Ovary (tissue), 9 donors: Measurements from ENCODE around the gene ELP4. TPM values are rescaled to one million over a fixed set of nuclear protein-coding genes. Genes with fewer than 3 reads are reported as not detected.

Source experiments
- DNase-seq, 5 donors: peaks; one replicate each; pipeline ENCODE4 v3.0.0-alpha.2; 2019 to 2020
- H3K27ac ChIP-seq, 2 donors: fragments of 200-600 bp; one replicate each; pipeline versions ENCODE4 v1.5.1 to v1.8.0; 2019 to 2022
- H3K27me3 ChIP-seq: fragments of 200-600 bp; one replicate; pipeline ENCODE4 v1.8.0; 2022
- H3K36me3 ChIP-seq: fragments of 200-600 bp; sonication (generic); one replicate; pipeline ENCODE4 v1.5.1; 2019
- H3K4me1 ChIP-seq: one replicate; pipeline ENCODE4 v1.8.1; 2013; ENCODE audit warnings: mild to moderate bottlenecking, moderate library complexity; ENCODE audit not compliant: insufficient read depth
- H3K4me3 ChIP-seq: fragments of 200-600 bp; sonication (generic); one replicate; pipeline ENCODE4 v1.5.1; 2017
- H3K9me3 ChIP-seq, 2 donors: fragments of 200-600 bp in 1 of 2; sonication (generic) in 1 of 2; one replicate each; pipeline versions ENCODE4 v1.5.1 to v1.8.1; 2013 to 2019; ENCODE audit warnings: mild to moderate bottlenecking in 1 of 2, moderate library complexity in 1 of 2
- CTCF ChIP-seq, 3 donors: fragments of 450-650 bp in 2 of 3; fragments of 200-600 bp in 1 of 3; IDR thresholded peaks; one replicate each; pipeline versions ENCODE4 v1.5.1 to v1.8.0; 2016 to 2022; ENCODE audit warnings: antibody characterized with exemption in 3 of 3, mild to moderate bottlenecking in 1 of 3
- EP300 ChIP-seq: sonication (generic); formaldehyde crosslinking; IDR thresholded peaks from one replicate; pipeline ENCODE4 v1.6.1; 2017; ENCODE audit warnings: antibody characterized with exemption
- POLR2A ChIP-seq: fragments of 450-650 bp; IDR thresholded peaks from one replicate; pipeline ENCODE4 v1.6.1; 2017; ENCODE audit warnings: antibody characterized with exemption, mild to moderate bottlenecking, moderate library complexity
- WGBS, 3 donors: extraction: QIAGEN DNeasy Blood & Tissue Kit in 1 of 3; methylation state at CpG; one replicate each; pipeline versions ENCODE4 v1.1.5 to v1.1.7; 2013 to 2017; 5-methylcytosine and 5-hydroxymethylcytosine counted together
- intact Hi-C, 4 donors: fragments of 100-400 bp; cut with DNase I; formaldehyde crosslinking; loops; one replicate each; pipeline versions ENCODE4 v1.11.0 to v1.15.1; 2022 to 2023
- polyA plus RNA-seq, 2 donors: library from polyadenylated mRNA; stranded (reverse); fragments of 200-250 nt in 1 of 2; fragments of 350-450 nt in 1 of 2; fragmentation: Illumina TruSeq in 1 of 2; extraction: RNeasy Lipid Tissue Mini Kit (QIAGEN cat#74804) in 1 of 2; gene quantifications; one replicate each; pipeline ENCODE4 v1.2.3, GENCODE V29; 2013 to 2014
- total RNA-seq, 7 donors: library from RNA; depleted of rRNA in 2 of 7; stranded (reverse); fragments of >200 nt in 2 of 7; fragmentation: NEBNext Ultra II Directional in 3 of 7; extraction: Animal tissue kit (Norgen Biotek cat#: 25700) in 3 of 7; gene quantifications; one replicate each; pipeline versions ENCODE4 v1.1.0 to v1.2.4, GENCODE V29; 2016 to 2023
- donor health status: DM: no; HTN: no; CAD: no; lungs with moderate emphysema.
- donor health status: DM: no; HTN: no; CAD: no.
- donor health status: Bipolar disorder and iron deficiency.
- donor health status: DM: yes; HTN: yes; CAD: no.
- donor health status: DM: no; HTN: no; CAD: no.
- donor health status: DM: yes; HTN: yes; CAD: no.

ELP4 gene
- total and polyA plus RNA-seq, 9 donors = 9.7 to 25.8 (median 13.8) TPM

GRCh38 chr11:31800398-31801265 lies 291.1 kb downstream of the ELP4 start:
- no peak for DNase-seq

GRCh38 chr11:31801298-31801702 lies 291.7 kb downstream of the ELP4 start:
- Histone ChIP-seq H3K4me1 (no peaks in the 10 kb centered on the region), H3K9me3 (no peaks in the 10 kb centered on the region), H3K27ac (no peak overlapping the region), H3K36me3 (no peaks in the 10 kb centered on the region), H3K4me3 (no peak overlapping the region), H3K27me3 (peaks cover 6% of the 10 kb centered on the region)
- intact Hi-C loops = no loop called here
- 14 to 15% (median 14%) methylated on average over 9 of the region's 9 CpGs for WGBS, 3 donors
- no peak for DNase-seq
- TF ChIP-seq CTCF (IDR thresholded peaks at IDR 0.05) (no peak), POLR2A (no peak), EP300 (no peak)

More at GRCh38 chr11:31800398-31801265, 291.1 kb downstream of the ELP4 start:
- intact Hi-C loops = no loop called here
- H3K4me1 ChIP-seq = no peaks in the 10 kb centered on the region
- 8 to 12% (median 9%) methylated on average over 23 of the region's 23 CpGs for WGBS, 3 donors
- H3K27me3 ChIP-seq = peaks cover 6% of the 10 kb centered on the region
- no peaks in the 10 kb centered on the region for H3K36me3 ChIP-seq
- no peaks in the 10 kb centered on the region for H3K9me3 ChIP-seq
- TF ChIP-seq POLR2A (no peak), EP300 (no peak), CTCF (IDR thresholded peaks at IDR 0.05) (no peak)
- H3K4me3 ChIP-seq = no peak overlapping the region
- H3K27ac ChIP-seq = no peak overlapping the region

- no peak overlapping the region for H3K4me3 ChIP-seq
- H3K27me3 ChIP-seq = peaks cover 6% of the 10 kb centered on the region
- intact Hi-C loops = no loop called here
- no peak overlapping the region for H3K27ac ChIP-seq
- H3K9me3 ChIP-seq = no peaks in the 10 kb centered on the region
- DNase-seq = no peak
- H3K4me1 ChIP-seq = no peaks in the 10 kb centered on the region
- WGBS, 3 donors = 12 to 13% (median 13%) methylated on average over 6 of the region's 6 CpGs
- no peak for TF ChIP-seq CTCF (IDR thresholded peaks at IDR 0.05)
- TF ChIP-seq EP300 = no peak
- TF ChIP-seq POLR2A = no peak
- no peaks in the 10 kb centered on the region for H3K36me3 ChIP-seq
These were observed 292.5 kb downstream of the ELP4 start for GRCh38 chr11:31802000-31802551.

GRCh38 chr11:31802609-31802989 lies 293.0 kb downstream of the ELP4 start:
- no peaks in the 10 kb centered on the region for H3K36me3 ChIP-seq
- no peak overlapping the region for H3K4me3 ChIP-seq
- intact Hi-C loops = no loop called here
- 5 to 8% (median 5%) methylated on average over 20 of the region's 20 CpGs for WGBS, 3 donors
- no peaks in the 10 kb centered on the region for H3K9me3 ChIP-seq
- H3K27ac ChIP-seq = no peak overlapping the region
- TF ChIP-seq EP300 = no peak
- TF ChIP-seq POLR2A = no peak
- TF ChIP-seq CTCF (IDR thresholded peaks at IDR 0.05) = no peak
- peaks cover 6% of the 10 kb centered on the region for H3K27me3 ChIP-seq
- H3K4me1 ChIP-seq = no peaks in the 10 kb centered on the region
- no peak for DNase-seq
